Measurements from ENCODE around the gene WIPI1. TPM values are rescaled to one million over a fixed set of nuclear protein-coding genes. Genes with fewer than 3 reads are reported as not detected.

Gene WIPI1
- total RNA-seq, 1 experiment from 2014 or later, result 21.8 TPM

GRCh38 chr17:68460146-68460545, 2.9 kb upstream of the WIPI1 start:
- no peak overlapping the region for H3K27ac Mint-ChIP-seq (ENCODE audit: unreplicated experiment)
- Histone ChIP-seq H3K9me3 (no peaks in the 10 kb centered on the region), H3K36me3 (ENCODE audit: control insufficient read depth, insufficient read depth, low read length) (no peaks in the 10 kb centered on the region), H3K4me3 (ENCODE audit: low read depth, low read length) (no peak overlapping the region), H3K27me3 (replicated peaks; ENCODE audit: control insufficient read depth, insufficient read depth, low read length) (no peaks in the 10 kb centered on the region), H3K4me1 (0 out of 2 replicates have a peak, but pooled peaks cover 12% of the 10 kb centered on the region)
- intact Hi-C loops (cut with micrococcal nuclease; ENCODE audit: unreplicated experiment), result loop anchor here (10.0 kb wide), 1 partner anchor 155 kb away; no protein-coding TSS in a partner anchor
- no TSS peak for BruUV-seq (replicated peaks)
- H3K4me3 Mint-ChIP-seq (ENCODE audit: unreplicated experiment), result no peak overlapping the region
- no peaks in the 10 kb centered on the region for H3K36me3 Mint-ChIP-seq (ENCODE audit: insufficient read depth, unreplicated experiment)
- TF ChIP-seq, protein P1, sequence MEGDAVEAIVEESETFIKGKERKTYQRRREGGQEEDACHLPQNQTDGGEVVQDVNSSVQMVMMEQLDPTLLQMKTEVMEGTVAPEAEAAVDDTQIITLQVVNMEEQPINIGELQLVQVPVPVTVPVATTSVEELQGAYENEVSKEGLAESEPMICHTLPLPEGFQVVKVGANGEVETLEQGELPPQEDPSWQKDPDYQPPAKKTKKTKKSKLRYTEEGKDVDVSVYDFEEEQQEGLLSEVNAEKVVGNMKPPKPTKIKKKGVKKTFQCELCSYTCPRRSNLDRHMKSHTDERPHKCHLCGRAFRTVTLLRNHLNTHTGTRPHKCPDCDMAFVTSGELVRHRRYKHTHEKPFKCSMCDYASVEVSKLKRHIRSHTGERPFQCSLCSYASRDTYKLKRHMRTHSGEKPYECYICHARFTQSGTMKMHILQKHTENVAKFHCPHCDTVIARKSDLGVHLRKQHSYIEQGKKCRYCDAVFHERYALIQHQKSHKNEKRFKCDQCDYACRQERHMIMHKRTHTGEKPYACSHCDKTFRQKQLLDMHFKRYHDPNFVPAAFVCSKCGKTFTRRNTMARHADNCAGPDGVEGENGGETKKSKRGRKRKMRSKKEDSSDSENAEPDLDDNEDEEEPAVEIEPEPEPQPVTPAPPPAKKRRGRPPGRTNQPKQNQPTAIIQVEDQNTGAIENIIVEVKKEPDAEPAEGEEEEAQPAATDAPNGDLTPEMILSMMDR (IDR thresholded peaks at IDR 0.05; ENCODE audit: insufficient read depth in 1 of 2, low read depth in 1 of 2, low read length in 1 of 2, severe bottlenecking in 1 of 2, unreplicated experiment in 1 of 2), result no peak
- ChIA-PET POLR2A (no interaction called here), CTCF (no interaction called here)
- peaks cover 3% of the 10 kb centered on the region for H3K27me3 Mint-ChIP-seq (ENCODE audit: insufficient read depth, unreplicated experiment)
- DNase-seq, result no peak
- H3K9me3 Mint-ChIP-seq (ENCODE audit: unreplicated experiment), result no peaks in the 10 kb centered on the region
- H3K4me1 Mint-ChIP-seq (ENCODE audit: low read depth, unreplicated experiment), result peaks cover 8% of the 10 kb centered on the region

DNA sequence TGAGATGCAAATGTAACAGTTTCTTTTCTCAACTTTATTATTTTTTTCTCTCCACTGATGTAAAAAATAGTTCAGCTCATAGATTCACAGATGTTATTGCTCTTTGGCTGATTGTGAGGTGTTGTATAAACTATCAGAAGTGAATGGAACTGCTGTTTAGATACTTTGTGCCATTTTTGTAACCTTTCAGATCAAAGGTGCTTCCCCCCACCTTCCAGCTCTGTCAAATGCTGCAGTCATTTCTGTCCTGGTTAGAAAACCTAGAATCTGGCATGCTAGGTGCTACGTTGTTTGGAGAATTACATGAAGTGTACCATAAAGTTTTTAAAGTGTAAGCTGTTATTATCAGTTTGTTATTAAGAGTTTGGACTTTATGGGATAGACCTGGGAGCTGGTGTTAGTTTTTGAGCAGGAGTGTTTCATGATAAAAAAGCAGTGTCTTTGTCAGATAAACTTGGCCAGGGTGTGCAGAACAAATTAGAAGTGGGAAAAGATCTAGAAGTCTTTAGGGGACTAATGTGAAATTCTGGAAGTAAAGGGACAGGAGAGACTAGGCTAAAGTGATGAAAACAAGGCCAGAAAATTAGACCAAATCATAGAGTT, 1.8 kb upstream of the WIPI1 start:
- ChIA-PET CTCF (interaction anchor here (2.3 kb wide), 1 partner anchor 23 kb away, joined by 12 read pairs; no protein-coding TSS in a partner anchor), POLR2A (no interaction called here)
- Mint-ChIP-seq H3K9me3 (ENCODE audit: unreplicated experiment) (no peaks in the 10 kb centered on the region), H3K27me3 (ENCODE audit: insufficient read depth, unreplicated experiment) (peaks cover 3% of the 10 kb centered on the region), H3K4me3 (ENCODE audit: unreplicated experiment) (no peak overlapping the region), H3K27ac (ENCODE audit: unreplicated experiment) (no peak overlapping the region), H3K4me1 (ENCODE audit: low read depth, unreplicated experiment) (peaks cover 8% of the 10 kb centered on the region), H3K36me3 (ENCODE audit: insufficient read depth, unreplicated experiment) (no peaks in the 10 kb centered on the region)
- intact Hi-C loops (cut with micrococcal nuclease; ENCODE audit: unreplicated experiment), result no loop called here
- Histone ChIP-seq H3K4me3 (ENCODE audit: low read depth, low read length) (no peak overlapping the region), H3K36me3 (ENCODE audit: control insufficient read depth, insufficient read depth, low read length) (no peaks in the 10 kb centered on the region), H3K4me1 (0 out of 2 replicates have a peak, but pooled peaks cover 12% of the 10 kb centered on the region), H3K9me3 (no peaks in the 10 kb centered on the region), H3K27me3 (replicated peaks; ENCODE audit: control insufficient read depth, insufficient read depth, low read length) (no peaks in the 10 kb centered on the region)
- BruUV-seq (replicated peaks), result no TSS peak
- DNase-seq, result no peak
- TF ChIP-seq, protein P1 (IDR thresholded peaks at IDR 0.05; ENCODE audit: insufficient read depth in 1 of 2, low read depth in 1 of 2, low read length in 1 of 2, severe bottlenecking in 1 of 2, unreplicated experiment in 1 of 2), result no peak

DNA sequence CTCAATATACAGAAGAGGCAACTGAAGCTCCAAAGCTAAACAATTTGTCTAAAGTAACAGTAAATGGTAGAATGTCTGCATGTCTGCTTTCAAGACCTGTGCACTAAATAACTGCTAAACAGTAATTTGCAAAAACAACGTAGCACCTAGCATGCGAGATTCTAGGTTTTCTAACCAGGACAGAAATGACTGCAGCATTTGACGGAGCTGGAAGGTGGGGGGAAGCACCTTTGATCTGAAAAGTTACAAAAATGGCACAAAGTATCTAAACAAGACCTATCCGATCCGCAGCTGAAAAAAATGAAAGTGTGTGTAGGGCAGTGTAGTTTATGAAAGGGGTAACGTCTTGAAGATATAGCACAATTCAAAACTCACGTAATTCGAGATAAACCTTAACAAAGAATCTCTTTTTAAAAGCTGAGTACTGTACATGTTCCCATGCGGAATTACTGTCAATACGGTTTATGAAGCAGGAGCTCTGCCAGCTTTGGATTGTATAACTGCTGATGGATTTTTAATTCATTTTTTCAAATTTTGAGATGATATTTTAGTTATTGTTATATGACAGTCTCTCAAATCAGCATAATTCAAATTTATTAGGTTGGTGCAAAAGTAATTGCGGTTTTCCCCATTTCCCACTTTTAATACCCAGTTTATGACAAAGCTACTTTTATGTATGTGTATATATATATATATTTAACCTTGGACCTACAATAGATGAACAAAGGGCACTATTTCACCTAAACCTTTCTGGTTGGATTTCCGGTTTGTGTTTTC, 1.2 kb upstream of the WIPI1 start:
- intact Hi-C loops (cut with micrococcal nuclease; ENCODE audit: unreplicated experiment), result no loop called here
- CTCF ChIA-PET, result interaction anchor here (0.7 to 2.3 kb wide), 8 partner anchors 9 to 423 kb away, joined by 3 to 12 read pairs (median 4); partner anchors contain the start of genes KPNA2 and PRKAR1A

More for the DNA sequence above, 1.2 kb upstream of the WIPI1 start:
- Histone ChIP-seq H3K36me3 (ENCODE audit: control insufficient read depth, insufficient read depth, low read length) (no peaks in the 10 kb centered on the region), H3K9me3 (no peaks in the 10 kb centered on the region), H3K4me1 (0 out of 2 replicates have a peak, but pooled peaks cover 12% of the 10 kb centered on the region), H3K27me3 (replicated peaks; ENCODE audit: control insufficient read depth, insufficient read depth, low read length) (no peaks in the 10 kb centered on the region), H3K4me3 (ENCODE audit: low read depth, low read length) (peak overlapping the region; percentile 59)
- H3K4me1 Mint-ChIP-seq (ENCODE audit: low read depth, unreplicated experiment), result peaks cover 8% of the 10 kb centered on the region
- TF ChIP-seq, protein P1 (IDR thresholded peaks at IDR 0.05; ENCODE audit: insufficient read depth in 1 of 2, low read depth in 1 of 2, low read length in 1 of 2, severe bottlenecking in 1 of 2, unreplicated experiment in 1 of 2), result no peak
- TSS peak; percentile 63 for BruUV-seq (replicated peaks)
- POLR2A ChIA-PET, result interaction anchor here (0.8 to 2.0 kb wide), 4 partner anchors 211 to 423 kb away, joined by 3 to 14 read pairs (median 7); partner anchors contain the start of genes AMZ2 and KPNA2
- H3K27me3 Mint-ChIP-seq (ENCODE audit: insufficient read depth, unreplicated experiment), result peaks cover 3% of the 10 kb centered on the region
- H3K4me3 Mint-ChIP-seq (ENCODE audit: unreplicated experiment), result peak overlapping the region; percentile 95
- H3K9me3 Mint-ChIP-seq (ENCODE audit: unreplicated experiment), result no peaks in the 10 kb centered on the region
- no peak for DNase-seq
- no peaks in the 10 kb centered on the region for H3K36me3 Mint-ChIP-seq (ENCODE audit: insufficient read depth, unreplicated experiment)
- H3K27ac Mint-ChIP-seq (ENCODE audit: unreplicated experiment), result peak overlapping the region; percentile 84
